Mesendoderm (in vitro differentiated cells): ENCODE results near the gene CXXC1.

Experiments
- DNase-seq: peaks from one replicate; pipeline ENCODE4 v3.0.0; 2013
- H2AK5ac ChIP-seq: 2 replicates; pipeline ENCODE4 v1.6.1; 2013; ENCODE audit warnings: low read length, inconsistent platforms
- H2BK120ac ChIP-seq: 2 replicates; pipeline ENCODE4 v1.6.1; 2013; ENCODE audit warnings: low read depth, mild to moderate bottlenecking, low read length, moderate library complexity, mixed read lengths
- H2BK15ac ChIP-seq: replicated peaks from 2 replicates; pipeline ENCODE4 v1.6.1; 2013; ENCODE audit warnings: low read depth, mild to moderate bottlenecking, moderate library complexity
- H2BK5ac ChIP-seq: 2 replicates; pipeline ENCODE4 v1.6.1; 2013; ENCODE audit warnings: low read length, inconsistent platforms
- H3K18ac ChIP-seq: 2 replicates; pipeline ENCODE4 v1.6.1; 2013; ENCODE audit warnings: mild to moderate bottlenecking, low read length, mixed read lengths
- H3K23ac ChIP-seq: one replicate; pipeline ENCODE4 v1.6.1; 2013; ENCODE audit warnings: low read length
- H3K27ac ChIP-seq: 2 replicates; pipeline ENCODE4 v1.5.1; 2013; ENCODE audit warnings: low read depth, mild to moderate bottlenecking, inconsistent platforms, low read length, moderate library complexity
- H3K27me3 ChIP-seq: 2 replicates; pipeline ENCODE4 v1.6.1; 2013; ENCODE audit warnings: low read length, control low read depth, mild to moderate bottlenecking, inconsistent platforms; ENCODE audit not compliant: insufficient read depth, poor library complexity
- H3K36me3 ChIP-seq: 2 replicates; pipeline ENCODE4 v1.6.1; 2013; ENCODE audit warnings: low read length, inconsistent platforms; ENCODE audit not compliant: control insufficient read depth, insufficient read depth
- H3K4ac ChIP-seq: one replicate; pipeline ENCODE4 v1.6.1; 2013; ENCODE audit warnings: low read depth, mild to moderate bottlenecking, low read length, moderate library complexity
- H3K4me1 ChIP-seq: 2 replicates; pipeline ENCODE4 v1.6.1; 2013; ENCODE audit warnings: low read depth, low read length, inconsistent platforms; ENCODE audit not compliant: control insufficient read depth
- H3K4me2 ChIP-seq: 2 replicates; pipeline ENCODE4 v1.6.1; 2013; ENCODE audit warnings: low read length
- H3K4me3 ChIP-seq: 2 replicates; pipeline ENCODE4 v1.5.1; 2013; ENCODE audit warnings: mild to moderate bottlenecking, low read length
- H3K56ac ChIP-seq: one replicate; pipeline ENCODE4 v1.6.1; 2013; ENCODE audit warnings: low read length
- H3K79me1 ChIP-seq: 2 replicates; pipeline ENCODE4 v1.6.1; 2013; ENCODE audit warnings: low read length, inconsistent platforms
- H3K79me2 ChIP-seq: 2 replicates; pipeline ENCODE4 v1.6.1; 2013; ENCODE audit warnings: mild to moderate bottlenecking, low read length; ENCODE audit not compliant: control insufficient read depth, insufficient read depth
- H3K9ac ChIP-seq: 2 replicates; pipeline ENCODE4 v1.6.1; 2013; ENCODE audit warnings: low read length, inconsistent platforms
- H4K5ac ChIP-seq: one replicate; pipeline ENCODE4 v1.6.1; 2013; ENCODE audit warnings: low read length
- H4K8ac ChIP-seq: one replicate; pipeline ENCODE4 v1.6.1; 2013; ENCODE audit warnings: low read depth, mild to moderate bottlenecking, control low read depth, low read length, moderate library complexity
- WGBS: extraction: QIAGEN DNeasy Blood & Tissue Kit; methylation state at CpG from one replicate; pipeline ENCODE4 v1.1.7; 2013; ENCODE audit warnings: low lambda C conversion rate, missing lambda C conversion rate; ENCODE audit not compliant: insufficient coverage; ENCODE audit errors: extremely low coverage; 5-methylcytosine and 5-hydroxymethylcytosine counted together

The CXXC1 gene

GRCh38 chr18:50281295-50281971 lies 6.1 kb downstream of the CXXC1 start, which contains the start of gene MBD1:
TSS of gene MBD1 (minus strand) at chr18:50281523. CDS start at chr18:50279992, 1,531 bp downstream.
- no peak within 1 kb of the TSS for H2BK120ac ChIP-seq
- H3K27ac ChIP-seq: peak within 1 kb of the TSS; percentile 86
- H4K8ac ChIP-seq: no peak within 1 kb of the TSS
- peak within 1 kb of the TSS; percentile 93 for H3K9ac ChIP-seq
- H3K18ac ChIP-seq: no peak within 1 kb of the TSS
- H2AK5ac ChIP-seq: no peak within 1 kb of the TSS
- peak within 1 kb of the TSS; percentile 97 for H3K56ac ChIP-seq
- peaks cover 13% of the 10 kb centered on the region for H3K36me3 ChIP-seq
- H2BK5ac ChIP-seq: peak within 1 kb of the TSS; percentile 38
- no peak within 1 kb of the TSS for H2BK15ac ChIP-seq
- peaks cover 6% of the 10 kb centered on the region for H3K4me1 ChIP-seq
- DNase-seq: peak; percentile 99
- H3K23ac ChIP-seq: no peak within 1 kb of the TSS
- H3K79me1 ChIP-seq: peaks cover 22% of the 10 kb centered on the region
- H3K79me2 ChIP-seq: peaks cover 18% of the 10 kb centered on the region
- H3K4me2 ChIP-seq: peak within 1 kb of the TSS; percentile 95
- peak within 1 kb of the TSS; percentile 91 for H3K4me3 ChIP-seq
- WGBS: no CpG with 5 or more reads among the region's 63 CpGs
- H4K5ac ChIP-seq: no peak within 1 kb of the TSS
- H3K27me3 ChIP-seq: no peaks in the 10 kb centered on the region
- no peak within 1 kb of the TSS for H3K4ac ChIP-seq

GRCh38 chr18:50280707-50281294 lies 6.7 kb downstream of the CXXC1 start:
- Histone ChIP-seq H3K36me3 (peaks cover 16% of the 10 kb centered on the region), H3K79me1 (peaks cover 22% of the 10 kb centered on the region), H3K79me2 (peaks cover 18% of the 10 kb centered on the region), H3K18ac (no peak overlapping the region), H4K8ac (no peak overlapping the region), H3K27me3 (no peaks in the 10 kb centered on the region), H4K5ac (no peak overlapping the region), H3K4me1 (peaks cover 6% of the 10 kb centered on the region), H3K4me3 (peak overlapping the region; percentile 91), H3K23ac (no peak overlapping the region), H2BK120ac (no peak overlapping the region), H2BK5ac (peak overlapping the region; percentile 24), H3K4me2 (peak overlapping the region; percentile 95), H3K9ac (peak overlapping the region; percentile 93), H3K56ac (peak overlapping the region; percentile 97), H2AK5ac (no peak overlapping the region), H2BK15ac (no peak overlapping the region), H3K27ac (peak overlapping the region; percentile 34), H3K4ac (no peak overlapping the region)
- no peak for DNase-seq
- no CpG with 5 or more reads among the region's 16 CpGs for WGBS

DNA sequence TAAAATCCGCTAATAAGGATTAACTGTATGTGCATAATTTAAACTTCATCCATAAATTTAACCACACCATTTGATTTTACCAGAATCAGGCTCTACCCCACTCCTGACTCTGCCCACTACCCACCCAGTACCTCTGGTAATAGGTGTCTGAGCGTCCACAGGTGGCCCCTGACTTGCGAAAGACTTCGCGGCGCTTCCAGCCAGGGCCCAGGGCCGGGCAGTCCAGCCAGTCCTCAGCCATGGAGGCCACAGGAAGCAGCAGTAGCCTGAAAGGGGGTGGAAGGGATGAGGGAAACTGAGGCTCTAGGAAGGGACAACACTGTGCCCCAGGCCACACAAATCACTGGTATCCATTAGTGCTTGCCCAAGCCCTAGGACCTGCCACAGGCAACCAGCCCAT lies 7.7 kb downstream of the CXXC1 start:
- no peak overlapping the region for H4K5ac ChIP-seq
- H3K4ac ChIP-seq: no peak overlapping the region
- peaks cover 6% of the 10 kb centered on the region for H3K4me1 ChIP-seq
- H3K79me2 ChIP-seq: peaks cover 18% of the 10 kb centered on the region
- peaks cover 22% of the 10 kb centered on the region for H3K36me3 ChIP-seq
- no peaks in the 10 kb centered on the region for H3K27me3 ChIP-seq
- H3K4me2 ChIP-seq: no peak overlapping the region
- no peak overlapping the region for H3K27ac ChIP-seq
- no CpG with 5 or more reads among the region's 7 CpGs for WGBS
- no peak overlapping the region for H2BK15ac ChIP-seq
- no peak overlapping the region for H3K9ac ChIP-seq
- H2AK5ac ChIP-seq: no peak overlapping the region
- peak overlapping the region; percentile 73 for H3K56ac ChIP-seq
- H2BK120ac ChIP-seq: no peak overlapping the region
- H3K23ac ChIP-seq: no peak overlapping the region
- no peak overlapping the region for H2BK5ac ChIP-seq
- DNase-seq: no peak
- no peak overlapping the region for H3K4me3 ChIP-seq
- H3K18ac ChIP-seq: no peak overlapping the region
- H4K8ac ChIP-seq: no peak overlapping the region
- H3K79me1 ChIP-seq: peaks cover 22% of the 10 kb centered on the region

GRCh38 chr18:50277942-50278341 lies 9.6 kb downstream of the CXXC1 start:
- peaks cover 22% of the 10 kb centered on the region for H3K79me1 ChIP-seq
- peaks cover 32% of the 10 kb centered on the region for H3K36me3 ChIP-seq
- no peak overlapping the region for H4K8ac ChIP-seq
- H3K4me2 ChIP-seq: no peak overlapping the region
- H3K4me3 ChIP-seq: no peak overlapping the region
- H3K23ac ChIP-seq: no peak overlapping the region
- no peak overlapping the region for H2BK120ac ChIP-seq
- WGBS: no CpG with 5 or more reads among the region's 6 CpGs
- H2BK15ac ChIP-seq: no peak overlapping the region
- H4K5ac ChIP-seq: no peak overlapping the region
- H3K27me3 ChIP-seq: no peaks in the 10 kb centered on the region
- no peak overlapping the region for H3K9ac ChIP-seq
- no peak overlapping the region for H3K27ac ChIP-seq
- no peak overlapping the region for H3K4ac ChIP-seq
- peaks cover 6% of the 10 kb centered on the region for H3K4me1 ChIP-seq
- no peak overlapping the region for H2BK5ac ChIP-seq
- no peak overlapping the region for H3K18ac ChIP-seq
- H3K56ac ChIP-seq: no peak overlapping the region
- no peak overlapping the region for H2AK5ac ChIP-seq
- DNase-seq: no peak
- peaks cover 18% of the 10 kb centered on the region for H3K79me2 ChIP-seq

GRCh38 chr18:50276452-50276851 lies 11.0 kb downstream of the CXXC1 start:
- no peak overlapping the region for H2AK5ac ChIP-seq
- no peak overlapping the region for H2BK120ac ChIP-seq
- no peak overlapping the region for H4K5ac ChIP-seq
- H3K4ac ChIP-seq: no peak overlapping the region
- no peak overlapping the region for H2BK5ac ChIP-seq
- no peak overlapping the region for H3K4me3 ChIP-seq
- H3K79me1 ChIP-seq: peaks cover 22% of the 10 kb centered on the region
- H3K4me1 ChIP-seq: peaks cover 6% of the 10 kb centered on the region
- no peak overlapping the region for H2BK15ac ChIP-seq
- peaks cover 33% of the 10 kb centered on the region for H3K36me3 ChIP-seq
- H3K9ac ChIP-seq: no peak overlapping the region
- no peak overlapping the region for H3K56ac ChIP-seq
- no peak overlapping the region for H3K18ac ChIP-seq
- H3K27ac ChIP-seq: no peak overlapping the region
- no peak overlapping the region for H4K8ac ChIP-seq
- no peak for DNase-seq
- H3K23ac ChIP-seq: no peak overlapping the region
- WGBS: no CpG with 5 or more reads among the region's 4 CpGs
- peaks cover 18% of the 10 kb centered on the region for H3K79me2 ChIP-seq
- H3K27me3 ChIP-seq: no peaks in the 10 kb centered on the region
- H3K4me2 ChIP-seq: no peak overlapping the region
